MM.1S (cell line): ENCODE measurements around the gene COL28A1.

ENCODE experiments used
- EZH2 ChIP-seq: fragments of 300-600 bp; sonication (generic); optimal IDR thresholded peaks from 2 replicates; pipeline ENCODE3; 2017; ENCODE audit warnings: low read depth, mild to moderate bottlenecking, antibody characterized with exemption, low read length, mixed read lengths
- EZH2phosphoT487 ChIP-seq: fragments of 300-600 bp; sonication (generic); IDR thresholded peaks from 2 replicates; pipeline ENCODE4 v1.6.1; 2018; ENCODE audit warnings: antibody characterized with exemption, low read length
- TF ChIP-seq, protein P1 (sequence below): fragments of 300-600 bp; sonication (generic); IDR thresholded peaks from 2 replicates; pipeline ENCODE4 v1.5.1; 2016; ENCODE audit warnings: antibody characterized with exemption, low read length, mixed read lengths

DNA sequence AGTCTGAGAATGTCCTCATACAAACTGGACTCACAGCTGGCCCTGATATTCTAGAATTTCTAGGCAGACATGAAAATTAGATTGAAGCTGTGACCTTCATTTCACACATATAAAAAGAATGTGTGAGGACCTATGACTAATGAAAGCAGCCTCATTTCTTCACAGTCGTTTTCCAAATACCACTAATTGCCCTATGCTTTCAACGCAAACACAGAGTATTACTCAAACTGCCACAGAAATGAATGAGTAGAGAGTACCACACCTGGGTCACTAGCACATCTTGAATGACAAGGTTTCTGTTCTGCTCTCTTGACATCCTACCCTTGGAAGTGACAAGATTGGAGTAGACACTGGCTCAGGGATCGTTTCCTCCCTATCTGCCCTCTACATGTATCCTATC, 211.0 kb downstream of the COL28A1 start:
- TF ChIP-seq, protein P1, sequence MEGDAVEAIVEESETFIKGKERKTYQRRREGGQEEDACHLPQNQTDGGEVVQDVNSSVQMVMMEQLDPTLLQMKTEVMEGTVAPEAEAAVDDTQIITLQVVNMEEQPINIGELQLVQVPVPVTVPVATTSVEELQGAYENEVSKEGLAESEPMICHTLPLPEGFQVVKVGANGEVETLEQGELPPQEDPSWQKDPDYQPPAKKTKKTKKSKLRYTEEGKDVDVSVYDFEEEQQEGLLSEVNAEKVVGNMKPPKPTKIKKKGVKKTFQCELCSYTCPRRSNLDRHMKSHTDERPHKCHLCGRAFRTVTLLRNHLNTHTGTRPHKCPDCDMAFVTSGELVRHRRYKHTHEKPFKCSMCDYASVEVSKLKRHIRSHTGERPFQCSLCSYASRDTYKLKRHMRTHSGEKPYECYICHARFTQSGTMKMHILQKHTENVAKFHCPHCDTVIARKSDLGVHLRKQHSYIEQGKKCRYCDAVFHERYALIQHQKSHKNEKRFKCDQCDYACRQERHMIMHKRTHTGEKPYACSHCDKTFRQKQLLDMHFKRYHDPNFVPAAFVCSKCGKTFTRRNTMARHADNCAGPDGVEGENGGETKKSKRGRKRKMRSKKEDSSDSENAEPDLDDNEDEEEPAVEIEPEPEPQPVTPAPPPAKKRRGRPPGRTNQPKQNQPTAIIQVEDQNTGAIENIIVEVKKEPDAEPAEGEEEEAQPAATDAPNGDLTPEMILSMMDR = no peak
- TF ChIP-seq EZH2 (no peak), EZH2phosphoT487 (no peak)
